T-helper 1 cell treated with Interleukin-12 subunit alpha and Interleukin-12 subunit beta and Interleukin-4 antibody, amounts not matched to agents 30 μg/mL and 1 μg/mL, for 36 hours (primary cell): ENCODE results near the gene STARD4.

ENCODE experiments used
- H3K27ac Mint-ChIP-seq: one replicate; pipeline ENCODE4 v1.8.0; 2021; ENCODE audit warnings: mild to moderate bottlenecking, mixed read lengths
- H3K27me3 Mint-ChIP-seq: one replicate; pipeline ENCODE4 v1.8.0; 2021; ENCODE audit warnings: low read depth, mixed read lengths
- H3K36me3 Mint-ChIP-seq: one replicate; pipeline ENCODE4 v1.8.0; 2021; ENCODE audit warnings: low read depth, mixed read lengths
- H3K4me1 Mint-ChIP-seq: one replicate; pipeline ENCODE4 v1.8.0; 2021; ENCODE audit warnings: low read depth, mixed read lengths
- H3K4me3 Mint-ChIP-seq: one replicate; pipeline ENCODE4 v1.8.0; 2021; ENCODE audit warnings: mild to moderate bottlenecking, moderate library complexity, mixed read lengths
- H3K9me3 Mint-ChIP-seq: one replicate; pipeline ENCODE4 v1.8.0; 2021; ENCODE audit warnings: mixed read lengths

STARD4 gene

GRCh38 chr5:111545031-111545430 is 32.7 kb upstream of the STARD4 start:
- H3K36me3 Mint-ChIP-seq = no peaks in the 10 kb centered on the region
- peaks cover 2% of the 10 kb centered on the region for H3K4me1 Mint-ChIP-seq
- no peaks in the 10 kb centered on the region for H3K9me3 Mint-ChIP-seq
- H3K27ac Mint-ChIP-seq = no peak overlapping the region
- peaks cover 28% of the 10 kb centered on the region for H3K27me3 Mint-ChIP-seq
- H3K4me3 Mint-ChIP-seq = no peak overlapping the region

GRCh38 chr5:111537141-111538024 is 25.0 kb upstream of the STARD4 start:
- H3K4me3 Mint-ChIP-seq = no peak overlapping the region
- peaks cover 5% of the 10 kb centered on the region for H3K4me1 Mint-ChIP-seq
- H3K36me3 Mint-ChIP-seq = peaks cover 2% of the 10 kb centered on the region
- peaks cover 8% of the 10 kb centered on the region for H3K9me3 Mint-ChIP-seq
- peaks cover 27% of the 10 kb centered on the region for H3K27me3 Mint-ChIP-seq
- H3K27ac Mint-ChIP-seq = no peak overlapping the region

GRCh38 chr5:111535879-111536549 is 23.7 kb upstream of the STARD4 start:
- Mint-ChIP-seq H3K27ac (no peak overlapping the region), H3K4me3 (no peak overlapping the region), H3K36me3 (peaks cover 2% of the 10 kb centered on the region), H3K4me1 (peaks cover 9% of the 10 kb centered on the region), H3K27me3 (peaks cover 18% of the 10 kb centered on the region), H3K9me3 (peaks cover 8% of the 10 kb centered on the region)

GRCh38 chr5:111532886-111533582 is 20.7 kb upstream of the STARD4 start:
- Mint-ChIP-seq H3K27me3 (peaks cover 6% of the 10 kb centered on the region), H3K36me3 (peaks cover 9% of the 10 kb centered on the region), H3K4me3 (no peak overlapping the region), H3K4me1 (peaks cover 22% of the 10 kb centered on the region), H3K27ac (no peak overlapping the region), H3K9me3 (peaks cover 15% of the 10 kb centered on the region)

GRCh38 chr5:111530298-111530740 is 18.0 kb upstream of the STARD4 start:
- H3K27ac Mint-ChIP-seq = peak overlapping the region; percentile 88
- peak overlapping the region; percentile 70 for H3K4me3 Mint-ChIP-seq
- peaks cover 8% of the 10 kb centered on the region for H3K36me3 Mint-ChIP-seq
- H3K27me3 Mint-ChIP-seq = peaks cover 3% of the 10 kb centered on the region
- peaks cover 15% of the 10 kb centered on the region for H3K9me3 Mint-ChIP-seq
- H3K4me1 Mint-ChIP-seq = peaks cover 20% of the 10 kb centered on the region

- Mint-ChIP-seq H3K36me3 (peaks cover 8% of the 10 kb centered on the region), H3K27me3 (peaks cover 3% of the 10 kb centered on the region), H3K4me3 (no peak overlapping the region), H3K27ac (no peak overlapping the region), H3K9me3 (peaks cover 8% of the 10 kb centered on the region), H3K4me1 (peaks cover 22% of the 10 kb centered on the region)
These were observed 15.7 kb upstream of the STARD4 start for GRCh38 chr5:111528056-111528455.

GRCh38 chr5:111520908-111521307 is 8.6 kb upstream of the STARD4 start:
- Mint-ChIP-seq H3K4me1 (peaks cover 11% of the 10 kb centered on the region), H3K9me3 (no peaks in the 10 kb centered on the region), H3K36me3 (peaks cover 3% of the 10 kb centered on the region), H3K27ac (no peak overlapping the region), H3K4me3 (no peak overlapping the region), H3K27me3 (peaks cover 5% of the 10 kb centered on the region)

- H3K4me3 Mint-ChIP-seq = no peak overlapping the region
- H3K27ac Mint-ChIP-seq = no peak overlapping the region
- no peaks in the 10 kb centered on the region for H3K9me3 Mint-ChIP-seq
- H3K36me3 Mint-ChIP-seq = peaks cover 3% of the 10 kb centered on the region
- H3K27me3 Mint-ChIP-seq = peaks cover 5% of the 10 kb centered on the region
- H3K4me1 Mint-ChIP-seq = peaks cover 17% of the 10 kb centered on the region
These were observed 6.4 kb upstream of the STARD4 start for GRCh38 chr5:111518777-111519176.

GRCh38 chr5:111517853-111518501 is 5.6 kb upstream of the STARD4 start:
- Mint-ChIP-seq H3K9me3 (no peaks in the 10 kb centered on the region), H3K4me1 (peaks cover 19% of the 10 kb centered on the region), H3K36me3 (peaks cover 3% of the 10 kb centered on the region), H3K27me3 (peaks cover 5% of the 10 kb centered on the region), H3K27ac (no peak overlapping the region), H3K4me3 (no peak overlapping the region)

GRCh38 chr5:111514087-111514486 is 1.8 kb upstream of the STARD4 start:
- Mint-ChIP-seq H3K27ac (no peak overlapping the region), H3K36me3 (peaks cover 11% of the 10 kb centered on the region), H3K4me3 (no peak overlapping the region), H3K9me3 (no peaks in the 10 kb centered on the region), H3K4me1 (peaks cover 35% of the 10 kb centered on the region), H3K27me3 (no peaks in the 10 kb centered on the region)

GRCh38 chr5:111513131-111513520 is 791 bp upstream of the STARD4 start:
- Mint-ChIP-seq H3K27ac (peak overlapping the region; percentile 96), H3K4me3 (peak overlapping the region; percentile 97), H3K36me3 (peaks cover 11% of the 10 kb centered on the region), H3K9me3 (no peaks in the 10 kb centered on the region), H3K4me1 (peaks cover 39% of the 10 kb centered on the region), H3K27me3 (no peaks in the 10 kb centered on the region)

GRCh38 chr5:111511831-111512374 is 432 bp downstream of the STARD4 start:
- H3K27me3 Mint-ChIP-seq = no peaks in the 10 kb centered on the region
- peaks cover 44% of the 10 kb centered on the region for H3K4me1 Mint-ChIP-seq

GRCh38 chr5:111511174-111511830 is 1.0 kb downstream of the STARD4 start:
- Mint-ChIP-seq H3K4me1 (peaks cover 44% of the 10 kb centered on the region), H3K36me3 (peaks cover 19% of the 10 kb centered on the region), H3K27me3 (no peaks in the 10 kb centered on the region), H3K4me3 (peak overlapping the region; percentile 97), H3K9me3 (no peaks in the 10 kb centered on the region), H3K27ac (peak overlapping the region; percentile 96)

More at GRCh38 chr5:111511831-111512374, 432 bp downstream of the STARD4 start:
- Mint-ChIP-seq H3K4me3 (peak overlapping the region; percentile 97), H3K27ac (peak overlapping the region; percentile 96), H3K9me3 (no peaks in the 10 kb centered on the region), H3K36me3 (peaks cover 19% of the 10 kb centered on the region)
